Transverse colon (tissue), 4 donors: ENCODE data around the gene MRPL55. TPM values are rescaled to one million over a fixed set of nuclear protein-coding genes. Genes with fewer than 3 reads are reported as not detected.

Source experiments
- DNase-seq: peaks from one replicate; pipeline ENCODE4 v3.0.0-alpha.2; 2019
- H3K27ac ChIP-seq, 4 donors: fragments of 200-600 bp; sonication (generic); 2 replicates each; pipeline ENCODE4 v1.5.1; 2016 to 2018; ENCODE audit warnings: inconsistent platforms in 4 of 4
- H3K27me3 ChIP-seq: fragments of 200-600 bp; sonication (generic); 2 replicates; pipeline ENCODE4 v1.5.1; 2017; ENCODE audit warnings: inconsistent platforms
- H3K36me3 ChIP-seq, 4 donors: fragments of 200-600 bp; sonication (generic); 2 replicates each; pipeline ENCODE4 v1.5.1; 2017 to 2019; ENCODE audit warnings: inconsistent platforms in 4 of 4
- H3K4me1 ChIP-seq, 4 donors: fragments of 200-600 bp; sonication (generic); 2 replicates each; pipeline ENCODE4 v1.5.1; 2017 to 2020; ENCODE audit warnings: inconsistent platforms in 4 of 4
- H3K4me3 ChIP-seq, 4 donors: fragments of 200-600 bp; sonication (generic); 1 replicate in 1 of 4; 2 replicates in 3 of 4; pipeline versions ENCODE4 v1.5.1 to v1.6.1; 2017 to 2019; ENCODE audit warnings: inconsistent platforms in 4 of 4
- H3K9me3 ChIP-seq, 2 donors: fragments of 200-600 bp; sonication (generic); 2 replicates each; pipeline ENCODE4 v1.5.1; 2017 to 2019; ENCODE audit warnings: inconsistent platforms in 2 of 2
- EP300 ChIP-seq: sonication (generic); formaldehyde crosslinking; IDR thresholded peaks from one replicate; pipeline ENCODE4 v1.6.1; 2017; ENCODE audit warnings: antibody characterized with exemption, low read depth
- POLR2A ChIP-seq: fragments of 450-650 bp; IDR thresholded peaks from one replicate; pipeline ENCODE4 v1.6.1; 2016; ENCODE audit warnings: antibody characterized with exemption, mild to moderate bottlenecking, moderate library complexity
- POLR2AphosphoS5 ChIP-seq, 3 donors: sonication (generic); formaldehyde crosslinking; IDR thresholded peaks; one replicate each; pipeline ENCODE4 v1.6.1; 2016; ENCODE audit warnings: antibody characterized with exemption in 3 of 3
- WGBS, 2 donors: methylation state at CpG; one replicate each; pipeline ENCODE4 v1.1.5; 2018; ENCODE audit warnings: low coverage in 1 of 2; 5-methylcytosine and 5-hydroxymethylcytosine counted together
- in situ Hi-C, 4 donors: fragments of 200-750 bp; cut with MboI; loops; one replicate each; pipeline versions ENCODE4 v1.15.0 to v1.15.1; 2017; ENCODE audit warnings: low sequenced_read_pairs in 3 of 4, low pct_ligation_motif_present in 1 of 4, low pct_unique_long_range_greater_than_20kb in 1 of 4
- intact Hi-C: fragments of 100-400 bp; cut with DNase I; formaldehyde crosslinking; loops from one replicate; pipeline ENCODE4 v1.15.1; 2023; ENCODE audit warnings: low total_unique reads
- total RNA-seq, 4 donors: library from RNA; depleted of rRNA; stranded (reverse); fragments of >200 nt; gene quantifications; one replicate each; pipeline ENCODE4 v1.1.0, GENCODE V29; 2016
- TF ChIP-seq, protein P1 (sequence below), 5 experiments: fragments of 200-600 bp in 3 of 5; fragments of 450-650 bp in 2 of 5; sonication (generic) in 3 of 5; IDR thresholded peaks; 1 replicate in 2 of 5; 2 replicates in 3 of 5; pipeline ENCODE4 v1.5.1; 2016 to 2017; ENCODE audit warnings: antibody characterized with exemption in 5 of 5, inconsistent platforms in 3 of 5, mild to moderate bottlenecking in 2 of 5, moderate library complexity in 1 of 5

Gene MRPL55
- total RNA-seq, 4 donors from 2014 or later = 47.1 to 95.5 (median 77.1) TPM

DNA sequence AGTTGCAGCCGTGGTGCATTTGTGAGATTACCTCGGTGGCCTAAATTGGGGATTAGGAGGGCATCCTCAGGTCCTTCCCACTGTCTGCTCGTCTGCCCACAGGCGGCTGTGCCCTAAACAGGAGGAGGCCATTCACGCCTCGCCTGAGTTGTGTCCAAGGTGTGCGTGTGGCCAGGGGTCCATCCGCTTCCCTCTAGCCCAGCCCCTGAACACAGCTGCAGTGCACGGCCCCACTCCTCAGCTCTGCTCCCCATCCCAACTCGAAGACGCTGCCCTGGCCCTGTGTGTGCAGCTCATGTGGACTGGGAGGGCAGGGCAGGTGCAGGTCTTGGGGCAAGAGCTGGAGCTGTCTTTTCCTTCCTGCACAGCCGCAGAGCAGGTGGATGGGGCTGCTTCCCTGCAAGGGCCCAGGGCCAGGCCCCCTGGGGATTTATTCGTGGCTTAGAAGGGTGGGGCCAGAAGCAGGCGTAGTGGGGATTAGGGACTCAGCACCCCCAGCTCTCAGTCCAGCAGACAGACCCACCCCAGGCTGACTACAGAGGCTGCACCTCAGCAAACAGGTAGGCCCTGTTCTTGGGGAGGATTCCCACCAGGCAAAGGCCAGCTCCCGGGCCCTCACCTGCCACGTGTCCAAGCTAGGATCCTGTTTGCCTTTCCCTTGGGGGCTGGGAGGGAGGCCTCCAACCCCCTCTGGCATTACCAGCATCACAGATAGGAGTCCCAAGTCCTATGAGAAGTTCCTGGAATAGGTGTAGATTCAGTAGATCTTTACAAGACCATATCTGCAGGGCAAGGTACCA, 35.3 kb upstream of the MRPL55 start:
- Histone ChIP-seq H3K27me3 (no peaks in the 10 kb centered on the region), H3K4me3 (no peak overlapping the region), H3K4me1 (peaks cover 24 to 47% (median 27%) of the 10 kb centered on the region in 4 donors), H3K27ac (no peak overlapping the region), H3K36me3 (no peaks in the 10 kb centered on the region), H3K9me3 (no peaks in the 10 kb centered on the region)
- DNase-seq = no peak
- whole genome bisulfite sequencing, 2 donors = 84 to 93% methylated on average over 2 to 9 of the region's 16 CpGs
- TF ChIP-seq POLR2A (no peak), EP300 (no peak), POLR2AphosphoS5 (IDR thresholded peaks at IDR 0.05) (no peak)
- TF ChIP-seq, protein P1, sequence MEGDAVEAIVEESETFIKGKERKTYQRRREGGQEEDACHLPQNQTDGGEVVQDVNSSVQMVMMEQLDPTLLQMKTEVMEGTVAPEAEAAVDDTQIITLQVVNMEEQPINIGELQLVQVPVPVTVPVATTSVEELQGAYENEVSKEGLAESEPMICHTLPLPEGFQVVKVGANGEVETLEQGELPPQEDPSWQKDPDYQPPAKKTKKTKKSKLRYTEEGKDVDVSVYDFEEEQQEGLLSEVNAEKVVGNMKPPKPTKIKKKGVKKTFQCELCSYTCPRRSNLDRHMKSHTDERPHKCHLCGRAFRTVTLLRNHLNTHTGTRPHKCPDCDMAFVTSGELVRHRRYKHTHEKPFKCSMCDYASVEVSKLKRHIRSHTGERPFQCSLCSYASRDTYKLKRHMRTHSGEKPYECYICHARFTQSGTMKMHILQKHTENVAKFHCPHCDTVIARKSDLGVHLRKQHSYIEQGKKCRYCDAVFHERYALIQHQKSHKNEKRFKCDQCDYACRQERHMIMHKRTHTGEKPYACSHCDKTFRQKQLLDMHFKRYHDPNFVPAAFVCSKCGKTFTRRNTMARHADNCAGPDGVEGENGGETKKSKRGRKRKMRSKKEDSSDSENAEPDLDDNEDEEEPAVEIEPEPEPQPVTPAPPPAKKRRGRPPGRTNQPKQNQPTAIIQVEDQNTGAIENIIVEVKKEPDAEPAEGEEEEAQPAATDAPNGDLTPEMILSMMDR (IDR thresholded peaks at IDR 0.05) = no peak
- in situ Hi-C loops = no loop called here
- intact Hi-C loops = no loop called here

DNA sequence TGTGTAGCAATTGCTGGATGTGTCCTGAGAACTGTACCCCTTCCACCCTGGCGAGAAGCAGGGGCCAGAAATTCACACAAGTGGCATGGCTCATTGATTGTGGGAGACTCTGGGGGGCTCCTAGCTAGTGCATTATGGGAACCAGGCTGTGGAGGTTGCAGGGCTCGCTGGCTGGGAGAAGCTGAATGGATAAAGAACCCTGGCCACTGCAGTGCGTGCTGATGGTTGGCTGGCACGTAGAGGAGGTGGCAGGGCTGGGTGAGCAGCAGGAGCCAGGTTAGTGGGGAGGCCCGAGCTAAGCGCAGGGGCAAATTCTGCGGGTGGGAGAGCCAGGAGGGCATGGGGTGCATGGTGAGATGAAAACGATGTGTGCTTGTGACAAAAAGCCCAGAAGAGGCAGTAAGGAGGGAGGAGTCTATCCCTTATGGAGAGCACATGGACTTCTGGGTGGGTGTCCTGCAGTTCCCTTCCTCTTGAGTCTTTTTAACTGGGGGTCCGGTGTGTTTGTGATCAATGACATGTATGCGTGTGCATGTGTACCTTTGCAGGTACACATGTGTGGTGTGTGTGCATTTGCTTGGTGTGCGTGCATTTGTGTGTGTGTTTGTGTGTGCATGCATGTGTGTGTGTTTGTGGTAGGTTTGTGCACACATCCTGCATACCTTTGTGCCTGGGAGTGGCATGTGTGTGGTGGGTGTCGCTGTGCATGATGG, 34.5 kb upstream of the MRPL55 start:
- Histone ChIP-seq H3K36me3 (no peaks in the 10 kb centered on the region), H3K27me3 (no peaks in the 10 kb centered on the region), H3K4me1 (peaks cover 18 to 42% (median 25%) of the 10 kb centered on the region in 4 donors), H3K4me3 (no peak overlapping the region), H3K9me3 (no peaks in the 10 kb centered on the region), H3K27ac (no peak overlapping the region)
- in situ Hi-C loops = no loop called here
- TF ChIP-seq POLR2A = no peak
- TF ChIP-seq, protein P1 (IDR thresholded peaks at IDR 0.05) = no peak
- TF ChIP-seq POLR2AphosphoS5 (IDR thresholded peaks at IDR 0.05) = no peak
- TF ChIP-seq EP300 = no peak
- intact Hi-C loops = no loop called here
- DNase-seq = no peak
- 86 to 93% methylated on average over 10 to 12 of the region's 12 CpGs for WGBS, 2 donors

DNA sequence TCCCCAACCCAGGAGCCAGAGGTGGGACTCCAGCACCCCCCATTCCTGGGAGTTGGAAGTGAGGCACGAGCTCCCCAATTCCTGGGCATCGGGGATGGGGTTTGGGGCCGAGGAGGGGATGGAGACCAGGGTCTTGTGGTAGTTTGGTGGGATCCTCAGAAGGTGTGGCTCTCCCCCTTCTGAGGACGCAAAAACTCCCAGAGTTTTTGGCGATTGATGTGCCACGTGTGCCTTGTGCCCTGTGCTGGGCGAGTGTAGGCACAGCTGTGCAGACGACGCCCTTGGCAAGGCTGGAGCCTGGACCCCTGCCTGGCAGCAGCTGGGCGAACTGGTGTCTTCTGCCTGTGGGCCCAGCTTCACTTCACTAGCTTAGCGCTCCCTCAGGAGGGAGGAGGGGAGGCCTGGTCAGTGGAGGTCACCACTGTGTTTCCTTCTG, 33.6 kb upstream of the MRPL55 start:
- TF ChIP-seq POLR2AphosphoS5 (IDR thresholded peaks at IDR 0.05) (no peak), POLR2A (no peak), EP300 (no peak)
- TF ChIP-seq, protein P1 (IDR thresholded peaks at IDR 0.05) = no peak
- no peaks in the 10 kb centered on the region for H3K27me3 ChIP-seq
- no peaks in the 10 kb centered on the region for H3K9me3 ChIP-seq
- H3K4me1 ChIP-seq = peaks cover 18 to 38% (median 25%) of the 10 kb centered on the region in 4 donors
- intact Hi-C loops (no loop called here), in situ Hi-C loops (no loop called here)
- no peak overlapping the region for H3K4me3 ChIP-seq
- H3K27ac ChIP-seq = peak overlapping the region in 1 of 4 donors; percentile 99
- no peak for DNase-seq
- no peaks in the 10 kb centered on the region for H3K36me3 ChIP-seq
- WGBS, 2 donors = 77 to 93% methylated on average over 3 to 10 of the region's 11 CpGs

DNA sequence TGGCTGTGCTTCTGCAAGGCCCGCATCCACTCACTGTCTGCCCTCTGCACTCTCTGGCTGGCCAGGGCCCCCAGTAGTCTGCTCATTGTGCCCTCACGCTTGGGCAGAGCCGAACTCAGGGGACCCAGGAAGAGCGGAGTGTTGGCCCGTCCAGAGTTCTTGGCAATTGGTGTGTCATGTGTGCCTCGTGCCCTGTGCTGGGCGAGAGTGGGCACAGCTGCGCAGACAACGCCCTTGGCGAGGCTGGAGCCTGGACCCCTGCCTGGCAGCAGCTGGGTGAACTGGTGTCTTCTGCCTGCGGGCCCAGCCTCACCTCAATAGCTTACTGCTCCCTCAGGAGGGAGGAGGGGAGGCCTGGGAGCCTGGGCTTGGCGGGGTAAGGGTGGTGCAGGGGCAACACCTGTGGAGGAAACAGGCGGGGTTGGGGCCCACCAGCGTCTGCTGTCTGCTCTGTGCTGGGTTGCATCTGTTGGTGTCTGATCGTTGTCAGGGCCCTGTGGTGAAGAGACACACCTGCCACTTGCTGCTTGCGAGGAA, 33.1 kb upstream of the MRPL55 start:
- Histone ChIP-seq H3K9me3 (no peaks in the 10 kb centered on the region), H3K4me3 (peak overlapping the region in 1 of 4 donors; percentile 98), H3K36me3 (no peaks in the 10 kb centered on the region), H3K27ac (peak overlapping the region; percentile 97 to 100 (median 98)), H3K4me1 (peaks cover 18 to 38% (median 25%) of the 10 kb centered on the region in 4 donors), H3K27me3 (no peaks in the 10 kb centered on the region)
- in situ Hi-C loops (no loop called here), intact Hi-C loops (no loop called here)
- DNase-seq = no peak
- TF ChIP-seq EP300 = no peak
- TF ChIP-seq, protein P1 (IDR thresholded peaks at IDR 0.05) = no peak
- TF ChIP-seq POLR2A = no peak
- no peak for TF ChIP-seq POLR2AphosphoS5 (IDR thresholded peaks at IDR 0.05)
- 64% methylated on average over 15 of the region's 16 CpGs; no CpG with 5 or more reads in 1 of the 2 donors for WGBS, 2 donors
